GM19193 (cell line): ENCODE measurements around the gene RIPK4.

Experiments
- POLR2A ChIP-seq: IDR thresholded peaks from 4 replicates; pipeline ENCODE4 v1.6.1; 2011; ENCODE audit not compliant: insufficient read depth, insufficient read length; ENCODE audit errors: extremely low read depth

The RIPK4 gene

DNA sequence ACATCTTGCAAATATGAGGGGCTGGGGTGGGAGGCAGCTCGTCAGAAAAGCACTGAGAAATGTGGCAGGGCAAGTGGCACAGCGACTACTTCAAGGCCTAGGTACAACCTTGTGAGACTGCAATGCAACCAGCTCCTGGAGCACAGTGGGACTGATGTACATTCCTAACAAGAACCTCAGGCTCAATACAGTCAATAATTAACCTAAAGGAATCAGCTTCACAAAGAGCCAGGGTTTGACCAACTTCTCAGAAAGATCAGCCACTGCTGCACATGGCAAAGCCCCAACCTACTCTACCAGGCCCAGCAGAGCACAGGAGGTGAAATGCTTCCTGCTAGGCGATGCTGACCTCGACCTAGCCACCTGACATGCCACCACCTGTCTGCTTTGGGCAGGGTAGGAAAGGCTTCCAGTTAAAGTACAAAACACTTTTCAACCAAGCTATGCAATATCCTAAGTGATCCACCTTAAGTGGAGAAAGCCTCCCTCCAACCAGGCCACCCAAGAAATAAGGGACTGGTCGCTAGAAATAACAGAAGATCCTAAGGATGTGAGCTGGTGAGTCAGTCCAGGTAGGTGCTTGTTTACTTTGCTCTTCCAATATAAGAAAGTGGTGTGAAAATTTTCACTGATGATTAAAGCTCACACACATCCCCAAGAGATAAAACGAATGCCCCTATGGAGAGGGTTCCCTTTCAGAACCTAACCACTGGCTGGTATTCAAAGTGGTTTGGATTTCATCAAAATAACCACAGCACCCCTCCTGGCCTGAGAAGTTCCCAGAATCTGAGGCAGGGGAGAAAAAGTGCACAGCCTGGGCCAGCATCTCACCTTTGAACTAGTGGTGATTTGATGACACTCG lies 2.1 kb downstream of the RIPK4 start:
- TF ChIP-seq POLR2A: no peak

DNA sequence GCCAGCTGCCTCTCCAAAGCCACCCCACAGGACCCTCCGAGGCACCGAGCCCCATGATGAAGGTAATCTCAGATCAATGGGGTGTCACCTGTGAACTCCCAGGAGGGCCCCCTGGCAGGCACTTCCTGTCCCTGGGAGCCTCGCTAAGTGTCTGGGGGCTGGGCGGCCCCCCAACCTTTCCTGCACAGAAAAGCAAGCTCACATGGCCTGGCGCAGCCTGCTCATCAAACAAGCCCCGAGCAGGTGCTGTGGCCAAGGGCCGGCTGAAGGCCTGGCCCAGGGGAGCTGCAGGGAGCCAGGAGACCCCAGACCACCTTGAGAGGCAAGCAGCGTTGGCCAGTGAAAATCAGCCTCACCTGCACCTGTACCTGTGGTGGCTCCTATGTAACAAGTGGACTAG lies 2.9 kb downstream of the RIPK4 start:
- TF ChIP-seq POLR2A: no peak

DNA sequence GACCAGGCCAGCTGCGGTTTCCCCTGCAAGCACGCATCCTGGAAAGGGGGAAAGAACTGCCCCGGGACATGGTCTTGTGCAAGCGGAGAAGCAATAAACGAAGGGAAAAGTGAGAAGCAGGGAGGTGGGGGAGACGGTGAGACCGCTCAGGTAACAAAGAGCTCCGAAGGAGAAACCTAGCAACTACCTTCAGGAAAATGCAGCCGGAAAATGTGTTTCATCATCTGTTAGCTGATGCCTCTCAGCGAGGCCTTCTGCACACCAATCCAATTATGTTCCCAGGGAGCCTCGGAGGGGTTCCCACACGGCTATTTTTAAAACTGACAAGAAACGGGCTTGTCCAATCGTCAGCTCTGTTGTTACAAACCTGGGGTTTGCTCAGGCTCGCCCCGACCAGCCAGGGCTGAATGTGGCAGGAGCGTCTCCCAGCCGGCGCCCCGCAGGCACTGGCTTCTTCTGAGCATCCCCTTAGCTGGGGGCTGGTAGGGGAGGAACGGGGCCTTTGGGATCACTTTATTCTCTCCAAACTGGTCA lies 3.4 kb downstream of the RIPK4 start:
- TF ChIP-seq POLR2A: no peak

DNA sequence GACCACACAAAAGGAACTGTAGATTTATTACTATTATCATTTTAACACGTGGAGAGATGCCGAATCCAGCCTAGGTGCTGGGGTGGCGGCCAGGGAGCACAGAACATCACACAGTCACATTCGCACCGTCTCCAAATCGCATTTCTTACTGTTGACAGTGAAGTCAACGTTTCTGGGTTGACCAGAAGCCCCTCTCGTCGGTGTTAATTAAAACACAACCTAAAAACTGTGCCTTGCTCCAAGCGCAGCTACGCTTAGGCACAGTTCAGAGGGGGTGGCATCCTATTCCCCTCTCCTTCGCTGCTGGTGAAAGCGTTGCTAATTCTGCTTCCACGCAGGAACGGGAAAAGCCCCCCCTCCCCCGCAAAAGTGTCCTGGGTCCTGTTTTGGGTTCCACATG lies 4.1 kb downstream of the RIPK4 start:
- TF ChIP-seq POLR2A: no peak

DNA sequence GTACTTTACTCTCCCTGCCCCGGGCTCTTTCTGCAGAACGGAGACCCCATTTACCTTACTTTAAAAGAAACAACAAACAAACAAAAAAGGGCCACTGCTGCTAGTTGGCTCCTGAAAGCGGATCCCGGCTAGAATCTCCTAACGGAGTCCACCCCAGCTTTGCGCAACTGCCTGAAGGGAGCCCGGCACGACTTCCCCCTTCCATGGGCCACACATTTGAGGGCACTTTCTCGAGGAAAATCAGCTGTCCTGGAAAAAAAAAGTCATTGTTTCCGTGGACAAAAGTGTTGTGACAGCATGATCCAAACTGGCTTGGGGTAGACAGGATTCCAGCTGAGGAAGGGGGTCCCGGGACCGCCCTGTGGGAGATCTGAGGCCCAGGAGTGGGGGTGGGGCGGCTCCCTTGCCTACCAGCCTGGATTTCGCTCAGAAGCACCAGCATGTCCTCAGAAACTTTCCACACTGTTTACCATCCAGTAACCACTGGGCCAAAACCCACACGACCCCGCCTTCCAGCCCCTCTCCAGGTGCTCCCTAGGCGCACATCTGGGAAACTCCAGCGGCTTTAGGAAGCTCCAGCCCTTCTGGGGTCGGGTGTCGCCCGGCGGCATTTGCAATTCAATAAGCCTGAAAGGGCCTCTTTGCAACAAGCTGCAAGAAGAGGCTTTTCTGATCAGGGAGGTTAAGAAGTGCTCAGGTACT lies 4.8 kb downstream of the RIPK4 start:
- TF ChIP-seq POLR2A: no peak

DNA sequence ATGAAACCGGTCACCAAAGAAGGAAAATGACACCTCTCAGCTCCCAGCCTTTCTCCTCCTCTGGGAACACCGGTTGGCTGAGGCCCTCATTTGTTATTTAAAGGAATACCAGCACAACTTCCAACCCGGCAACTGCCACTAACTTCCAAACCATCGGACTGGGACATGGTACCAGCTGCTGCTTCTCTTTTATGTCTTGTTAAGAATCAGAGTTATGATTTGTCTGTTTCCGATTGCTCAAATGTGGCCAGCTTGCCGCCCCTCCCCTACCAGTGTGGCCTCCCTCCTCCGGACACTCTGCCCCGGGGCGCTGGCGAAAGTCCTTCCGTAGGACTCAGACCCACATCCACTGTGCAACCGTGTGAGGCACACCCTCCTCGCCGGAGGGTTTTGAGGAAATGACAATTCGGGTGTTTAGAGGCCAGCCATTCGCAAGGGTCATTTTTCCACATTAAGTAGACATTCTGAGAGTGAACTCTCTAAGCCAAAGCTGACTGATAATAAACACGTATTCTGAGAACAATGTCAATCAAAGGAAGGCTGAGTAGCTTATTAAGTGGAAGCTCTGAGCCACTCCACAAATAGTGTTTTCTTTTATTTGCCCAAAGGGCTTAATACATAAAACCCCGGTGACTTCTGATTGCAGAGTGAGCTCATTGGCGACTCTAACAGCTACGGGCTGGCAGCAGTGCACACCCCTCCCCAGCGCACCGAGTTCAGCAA lies 5.5 kb downstream of the RIPK4 start:
- no peak for TF ChIP-seq POLR2A

DNA sequence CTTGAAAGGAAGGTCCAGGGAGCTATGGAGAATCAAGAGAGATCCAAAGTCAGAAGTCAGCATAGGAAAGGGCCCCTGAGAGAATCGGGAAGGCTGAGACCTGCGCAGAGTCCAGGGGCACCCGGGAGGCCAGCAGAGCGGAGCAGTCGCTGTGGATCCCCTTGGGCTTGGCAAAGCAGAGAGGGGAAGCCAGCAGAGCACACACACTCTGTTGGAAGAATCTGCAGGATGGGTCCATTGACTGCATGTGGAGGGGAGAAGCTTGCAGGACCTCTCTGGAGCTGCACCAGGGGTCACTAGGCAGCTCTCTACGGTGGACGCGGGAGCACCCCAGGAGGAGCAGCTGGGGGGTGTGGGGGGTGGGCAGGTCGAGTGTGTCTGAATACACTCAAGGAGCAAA lies 6.4 kb downstream of the RIPK4 start:
- TF ChIP-seq POLR2A: no peak

DNA sequence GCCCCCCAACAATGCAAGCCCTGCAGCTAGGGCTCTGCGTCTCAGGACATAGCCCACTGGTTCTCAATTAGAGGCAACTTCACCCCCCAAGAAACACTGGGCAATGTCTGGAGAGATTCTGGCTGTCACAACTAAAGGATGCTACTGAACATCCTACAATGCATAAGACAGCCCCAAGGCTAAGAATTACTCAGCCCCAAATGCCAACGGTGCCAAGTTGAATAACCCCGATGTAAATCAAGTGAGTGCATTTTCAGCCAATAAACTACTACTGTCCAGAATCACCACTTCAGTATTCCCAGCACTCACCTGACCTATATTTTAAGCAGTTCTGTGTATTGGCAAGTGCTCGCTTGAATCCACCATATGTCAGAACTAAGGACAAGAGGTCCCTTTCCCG lies 6.9 kb downstream of the RIPK4 start:
- TF ChIP-seq POLR2A: no peak

DNA sequence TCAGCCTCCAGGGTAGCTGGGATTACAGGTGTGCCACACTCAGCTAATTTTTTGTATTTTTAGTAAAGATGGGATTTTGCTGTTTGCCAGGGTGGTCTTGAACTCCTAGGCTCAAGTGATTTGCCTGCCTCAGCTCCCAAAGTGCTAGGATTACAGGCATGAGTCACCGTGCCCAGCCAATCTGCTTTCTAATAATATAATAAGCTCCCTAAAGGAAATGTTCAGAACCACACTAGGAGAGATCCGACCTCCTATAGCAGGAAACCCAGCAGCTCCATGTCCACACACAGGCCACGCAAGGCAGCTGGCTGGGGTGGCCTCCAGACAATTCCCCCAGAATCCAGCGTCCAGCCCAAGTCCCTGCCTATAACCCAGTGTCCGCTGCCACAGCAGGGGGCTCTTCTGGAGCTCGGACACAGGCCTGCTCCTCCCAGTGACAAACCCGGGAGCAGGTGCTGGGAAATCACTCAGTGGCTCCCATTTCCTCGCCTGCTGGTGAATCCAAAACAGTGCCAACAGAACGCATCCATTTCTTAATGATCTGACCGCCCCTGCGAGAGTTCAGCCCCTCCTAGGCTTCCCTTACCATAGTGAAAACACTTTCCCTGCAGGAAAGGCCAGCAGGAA lies 7.5 kb downstream of the RIPK4 start:
- no peak for TF ChIP-seq POLR2A

DNA sequence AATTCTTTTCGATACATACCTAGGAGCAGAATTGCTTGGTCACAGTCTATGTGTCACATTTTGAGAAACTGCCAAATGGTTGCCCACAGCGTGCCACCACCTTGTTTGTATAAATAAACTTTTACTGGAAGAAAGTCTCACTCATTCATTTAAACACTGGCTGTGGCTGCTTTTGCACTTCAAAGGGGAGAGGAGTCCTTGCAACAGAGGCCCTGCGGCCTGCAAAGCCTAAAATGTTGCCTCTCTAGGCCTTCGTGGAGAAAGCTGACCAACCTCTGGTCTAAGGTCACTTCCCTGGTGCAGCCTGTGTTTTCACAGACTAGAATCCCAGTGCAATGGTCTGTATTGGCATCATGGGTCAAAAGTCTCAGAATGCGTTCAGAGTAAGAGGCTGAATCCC lies 8.3 kb downstream of the RIPK4 start:
- no peak for TF ChIP-seq POLR2A

DNA sequence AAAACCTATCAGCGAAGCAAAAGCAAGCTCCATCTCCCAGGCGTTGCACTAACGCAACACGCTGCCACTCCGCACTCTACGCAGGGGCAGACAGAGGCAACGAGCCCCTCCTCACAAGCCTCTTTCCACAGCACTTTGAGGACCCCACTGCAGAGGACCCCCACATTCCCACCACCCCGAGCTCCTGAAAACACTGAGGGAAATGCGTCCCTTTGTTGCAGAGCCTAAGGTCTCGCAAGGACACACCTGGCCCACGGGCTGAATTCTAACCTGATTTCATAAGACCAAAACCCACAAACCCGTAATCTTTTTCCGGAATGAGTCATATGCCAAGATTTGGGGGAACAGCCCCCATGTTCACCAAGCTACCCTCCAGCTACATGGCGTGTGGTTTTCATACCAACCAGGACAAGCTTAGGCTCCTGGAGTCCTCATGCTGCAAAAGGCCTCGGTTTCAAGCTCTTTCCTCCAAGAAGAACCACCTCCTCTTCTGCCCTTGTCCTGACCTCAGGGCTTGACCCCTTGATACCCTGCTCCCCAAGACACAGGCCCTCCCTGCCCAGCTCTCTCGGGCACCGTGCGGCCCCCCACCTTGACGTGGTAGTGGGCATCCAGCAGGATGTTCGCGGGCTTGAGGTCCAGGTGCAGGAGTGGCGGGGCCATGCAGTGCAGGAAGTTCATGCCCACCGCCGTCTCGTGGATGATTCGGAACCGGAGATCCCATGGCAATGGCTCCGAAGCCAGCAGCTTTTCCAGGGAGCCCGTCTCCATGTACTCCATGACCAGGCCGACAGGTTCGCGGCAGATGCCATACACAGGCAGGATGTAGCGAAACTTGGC lies 10.7 kb downstream of the RIPK4 start:
- no peak for TF ChIP-seq POLR2A

DNA sequence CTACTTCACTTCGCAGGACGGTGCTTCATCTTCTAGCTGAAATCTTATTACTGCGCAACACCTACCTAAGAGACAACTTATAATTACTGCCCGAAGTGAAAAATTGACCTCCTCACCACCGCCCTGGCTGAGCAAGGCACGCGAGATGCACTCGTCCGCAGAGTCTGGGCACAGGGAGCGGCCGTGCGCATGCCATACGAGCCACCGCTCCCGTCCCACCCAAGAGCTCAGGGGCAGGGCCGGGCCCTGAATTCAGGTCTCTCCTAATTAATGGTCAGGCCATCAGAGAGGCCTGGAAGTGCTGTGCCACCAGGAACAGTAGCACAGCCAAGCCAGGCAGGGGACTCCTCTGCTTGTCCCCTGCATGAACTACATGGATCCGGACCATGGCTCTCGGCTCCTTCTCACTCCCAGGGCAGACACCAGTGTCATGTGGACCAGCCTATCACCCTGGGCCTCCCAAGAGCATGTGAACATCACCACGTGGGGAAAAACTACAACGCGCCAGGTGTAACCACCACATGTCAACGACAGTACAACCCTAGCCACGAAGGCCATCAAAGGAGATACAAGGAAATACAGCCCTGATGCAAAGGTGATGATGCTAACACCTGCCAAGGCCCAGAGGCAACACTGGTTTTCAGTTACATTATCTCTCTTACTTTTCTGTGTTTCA lies 11.5 kb downstream of the RIPK4 start:
- TF ChIP-seq POLR2A: no peak

DNA sequence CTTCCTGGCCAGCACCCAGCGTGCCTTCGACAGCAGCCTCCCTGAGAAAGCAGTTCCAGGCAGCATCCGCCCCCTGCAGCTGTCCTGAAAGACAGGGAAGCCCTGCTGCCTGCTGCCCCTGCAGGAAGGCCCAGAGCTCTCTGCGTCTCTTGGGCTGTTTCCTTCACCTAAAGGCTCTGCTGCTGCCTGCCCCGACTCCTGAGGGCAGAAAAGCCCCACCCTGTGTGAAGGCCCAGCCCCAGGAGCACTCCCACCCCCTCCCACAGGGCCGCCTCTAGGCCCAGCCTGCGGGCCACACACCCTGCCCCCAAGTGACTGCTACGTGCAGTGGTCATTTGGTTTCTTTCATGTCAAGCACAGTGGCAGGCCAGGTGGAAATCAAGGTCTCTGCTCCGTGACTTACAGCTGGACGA lies 12.4 kb downstream of the RIPK4 start:
- TF ChIP-seq POLR2A: no peak
